H1 (cell line): ENCODE data around the gene TUBE1. TPM values are rescaled to one million over a fixed set of nuclear protein-coding genes. Genes with fewer than 3 reads are reported as not detected.

Experiments
- ASH2L ChIP-seq: fragments of 200-600, 300-600 bp; sonication (generic); IDR thresholded peaks from one replicate; pipeline ENCODE4 v1.7.1; 2017; ENCODE audit warnings: low read length
- BCL11A ChIP-seq, 2 experiments: IDR thresholded peaks; one replicate each; pipeline ENCODE4 v1.6.1; 2011; ENCODE audit warnings: low read depth in 2 of 2, low read length in 2 of 2, mild to moderate bottlenecking in 2 of 2
- CHD2 ChIP-seq: IDR thresholded peaks from 2 replicates; pipeline ENCODE4 v1.6.1; 2012; ENCODE audit warnings: low read length, improper control_type of control experiment
- CREB1 ChIP-seq: IDR thresholded peaks from 2 replicates; pipeline ENCODE4 v1.6.1; 2012; ENCODE audit warnings: inconsistent platforms
- EZH2 ChIP-seq: fragments of 200-600 bp; sonication (generic); IDR thresholded peaks from 2 replicates; pipeline ENCODE4 v1.7.1; 2012; ENCODE audit warnings: low read depth, mild to moderate bottlenecking, moderate library complexity, low read length, inconsistent platforms; ENCODE audit not compliant: severe bottlenecking
- FOSL1 ChIP-seq: IDR thresholded peaks from 2 replicates; pipeline ENCODE4 v1.6.1; 2011; ENCODE audit warnings: mild to moderate bottlenecking, low read depth, low read length, moderate library complexity; ENCODE audit not compliant: insufficient read depth
- GABPA ChIP-seq: IDR thresholded peaks from 2 replicates; pipeline ENCODE4 v1.6.1; 2011; ENCODE audit warnings: mild to moderate bottlenecking, low read length, moderate library complexity, borderline replicate concordance; ENCODE audit not compliant: insufficient read depth
- JUND ChIP-seq: IDR thresholded peaks from 2 replicates; pipeline ENCODE4 v1.6.1; 2011; ENCODE audit warnings: mild to moderate bottlenecking, improper control_type of control experiment, low read length
- MAFK ChIP-seq: IDR thresholded peaks from 2 replicates; pipeline ENCODE4 v1.6.1; 2012; ENCODE audit warnings: low read depth, mild to moderate bottlenecking, improper control_type of control experiment, low read length
- NANOG ChIP-seq: IDR thresholded peaks from 2 replicates; pipeline ENCODE4 v1.6.1; 2011; ENCODE audit warnings: low read length, low read depth, mild to moderate bottlenecking, inconsistent platforms; ENCODE audit not compliant: insufficient read depth, poor library complexity, severe bottlenecking
- POLR2A ChIP-seq, 2 experiments: IDR thresholded peaks; 1 replicate in 1 of 2; 2 replicates in 1 of 2; pipeline ENCODE4 v1.6.1; 2011; ENCODE audit warnings: low read depth in 2 of 2, low read length in 2 of 2, mild to moderate bottlenecking in 2 of 2; ENCODE audit errors: control extremely low read depth in 1 of 2
- POU5F1 ChIP-seq: IDR thresholded peaks from 2 replicates; pipeline ENCODE4 v1.6.1; 2011; ENCODE audit warnings: low read depth, mild to moderate bottlenecking, low read length, moderate library complexity
- SIN3A ChIP-seq, 2 experiments: IDR thresholded peaks in 1 of 2; conservative IDR thresholded peaks in 1 of 2; 2 replicates each; pipeline ENCODE4 v1.6.1; 2011 to 2012; ENCODE audit warnings: low read length in 2 of 2, improper control_type of control experiment in 1 of 2, low read depth in 1 of 2, mild to moderate bottlenecking in 1 of 2
- SP2 ChIP-seq: IDR thresholded peaks from 2 replicates; pipeline ENCODE4 v1.6.1; 2012; ENCODE audit warnings: mild to moderate bottlenecking, low read length, inconsistent platforms
- SP4 ChIP-seq: IDR thresholded peaks from 2 replicates; pipeline ENCODE4 v1.6.1; 2012; ENCODE audit warnings: low read length, inconsistent platforms
- YY1 ChIP-seq: IDR thresholded peaks from 2 replicates; pipeline ENCODE4 v1.6.1; 2011; ENCODE audit warnings: low read depth, mild to moderate bottlenecking, low read length
- ZNF274 ChIP-seq: IDR thresholded peaks from 2 replicates; pipeline ENCODE4 v1.7.0; 2012; ENCODE audit warnings: low read length, borderline replicate concordance; ENCODE audit errors: extremely low read depth
- polyA plus RNA-seq, 7 experiments: library from polyadenylated mRNA; depleted of rRNA in 3 of 7; stranded (reverse) in 5 of 7; unstranded in 2 of 7; fragments of >200 nt in 5 of 7; fragments of 200-250 nt in 2 of 7; gene quantifications; 1 replicate in 5 of 7; 2 replicates in 1 of 7; 4 replicates in 1 of 7; pipeline versions ENCODE4 v1.2.1 to v1.2.3, GENCODE V29; 2011 to 2013; ENCODE audit warnings: missing spikeins in 2 of 7, mixed read lengths in 2 of 7
- total RNA-seq: library from RNA; stranded (reverse); fragmentation: NEBNext Ultra II Directional; extraction: Animal tissue kit (Norgen Biotek cat#: 25700); gene quantifications from 2 replicates; pipeline ENCODE4 v1.2.1, GENCODE V29; 2021
- TF ChIP-seq, protein P1 (sequence below): IDR thresholded peaks from 2 replicates; pipeline ENCODE4 v1.6.1; 2012; ENCODE audit warnings: inconsistent platforms
- TF ChIP-seq, protein P2 (sequence below), 3 experiments: IDR thresholded peaks; 1 replicate in 2 of 3; 2 replicates in 1 of 3; pipeline versions ENCODE4 v1.5.1 to v1.6.1; 2011; ENCODE audit warnings: low read length in 3 of 3, mild to moderate bottlenecking in 3 of 3, inconsistent platforms in 2 of 3, low read depth in 1 of 3, moderate library complexity in 1 of 3; ENCODE audit not compliant: insufficient read depth in 1 of 3; ENCODE audit errors: control extremely low read depth in 1 of 3
- TF ChIP-seq, protein P3 (sequence below): IDR thresholded peaks from 2 replicates; pipeline ENCODE4 v1.6.1; 2012; ENCODE audit warnings: inconsistent platforms

Gene TUBE1
- total and polyA plus RNA-seq, 2 of the 8 experiments (the other 6 are each of a cell fraction or from before 2014, with no cell fraction given): 8.0 to 15.9 TPM

DNA sequence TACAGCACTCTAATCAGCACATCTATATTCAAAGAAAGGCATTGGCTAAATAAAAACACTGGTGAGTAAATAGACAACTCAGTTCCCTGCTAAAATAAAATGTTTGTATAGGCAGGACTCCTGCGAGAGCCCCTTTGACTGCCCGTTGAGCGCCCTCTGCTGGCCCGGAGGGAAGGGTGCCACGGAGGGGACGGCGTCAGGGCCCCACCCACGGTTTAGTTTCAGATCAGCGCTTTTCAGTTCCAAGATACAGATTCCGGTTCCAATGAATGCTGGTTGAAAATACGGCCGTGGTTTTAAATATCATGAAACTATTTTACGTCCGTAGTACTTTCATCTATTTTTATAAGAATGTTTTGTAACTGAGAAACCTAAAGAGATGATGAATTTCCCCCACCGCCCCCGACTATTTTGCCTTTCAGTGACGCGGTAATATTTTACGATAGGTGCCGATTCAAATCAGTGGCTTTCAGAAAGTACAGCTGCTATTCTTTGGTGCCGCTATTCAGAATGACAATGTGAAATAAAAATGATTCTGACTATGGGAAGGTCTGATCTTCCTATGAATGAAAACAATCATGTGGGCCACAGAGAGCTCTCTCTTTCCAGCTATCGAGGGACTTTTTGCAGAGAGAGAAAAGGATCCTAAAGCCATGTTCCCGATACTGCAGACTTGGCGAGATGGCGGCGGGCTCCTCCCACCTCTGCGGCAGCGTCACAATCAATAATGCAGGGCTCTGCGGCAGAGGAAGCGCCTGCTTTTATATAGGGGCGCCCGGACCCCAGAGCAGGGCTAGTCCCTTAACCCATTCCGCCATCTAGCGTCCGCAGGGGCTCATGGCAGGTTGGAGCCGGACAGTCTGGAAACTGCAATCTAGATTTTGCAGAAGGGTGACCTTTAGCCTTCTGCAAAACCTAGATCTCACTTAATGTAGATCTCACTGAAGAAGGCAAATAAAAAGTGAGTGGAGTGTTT lies 44.0 kb downstream of the TUBE1 start (continued):
- TF ChIP-seq NANOG (no peak), JUND (peak; percentile 43; the same call in 1 of the 2 replicates), POU5F1 (no peak), MAFK (no peak; the same call in 1 of the 2 replicates), ZNF274 (no peak), FOSL1 (no peak), GABPA (no peak), ASH2L (peak; percentile 90), POLR2A (IDR thresholded peaks at IDR 0.05; ENCODE audit: control extremely low read depth in 1 of 2, low read depth in 2 of 2, low read length in 2 of 2) (peak; percentile 30 to 82), CHD2 (peak; percentile 53; the same call in 1 of the 2 replicates), YY1 (peak; percentile 91), CREB1 (peak; percentile 68), SP4 (peak; percentile 83; the same call in 1 of the 2 replicates), BCL11A (IDR thresholded peaks at IDR 0.05; ENCODE audit: low read depth in 2 of 2, low read length in 2 of 2) (no peak), SP2 (0 out of 2 replicates have a peak, but pooled peaks have one; percentile 10), SIN3A (conservative IDR thresholded peaks at IDR 0.05 in 1 of 2, IDR thresholded peaks at IDR 0.05 in 1 of 2; ENCODE audit: low read depth in 1 of 2, low read length in 2 of 2) (peak; percentile 25 to 80; a peak in 1 of 4 replicates), EZH2 (no peak)
- TF ChIP-seq, protein P1, sequence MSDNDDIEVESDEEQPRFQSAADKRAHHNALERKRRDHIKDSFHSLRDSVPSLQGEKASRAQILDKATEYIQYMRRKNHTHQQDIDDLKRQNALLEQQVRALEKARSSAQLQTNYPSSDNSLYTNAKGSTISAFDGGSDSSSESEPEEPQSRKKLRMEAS: no peak
- TF ChIP-seq, protein P2, sequence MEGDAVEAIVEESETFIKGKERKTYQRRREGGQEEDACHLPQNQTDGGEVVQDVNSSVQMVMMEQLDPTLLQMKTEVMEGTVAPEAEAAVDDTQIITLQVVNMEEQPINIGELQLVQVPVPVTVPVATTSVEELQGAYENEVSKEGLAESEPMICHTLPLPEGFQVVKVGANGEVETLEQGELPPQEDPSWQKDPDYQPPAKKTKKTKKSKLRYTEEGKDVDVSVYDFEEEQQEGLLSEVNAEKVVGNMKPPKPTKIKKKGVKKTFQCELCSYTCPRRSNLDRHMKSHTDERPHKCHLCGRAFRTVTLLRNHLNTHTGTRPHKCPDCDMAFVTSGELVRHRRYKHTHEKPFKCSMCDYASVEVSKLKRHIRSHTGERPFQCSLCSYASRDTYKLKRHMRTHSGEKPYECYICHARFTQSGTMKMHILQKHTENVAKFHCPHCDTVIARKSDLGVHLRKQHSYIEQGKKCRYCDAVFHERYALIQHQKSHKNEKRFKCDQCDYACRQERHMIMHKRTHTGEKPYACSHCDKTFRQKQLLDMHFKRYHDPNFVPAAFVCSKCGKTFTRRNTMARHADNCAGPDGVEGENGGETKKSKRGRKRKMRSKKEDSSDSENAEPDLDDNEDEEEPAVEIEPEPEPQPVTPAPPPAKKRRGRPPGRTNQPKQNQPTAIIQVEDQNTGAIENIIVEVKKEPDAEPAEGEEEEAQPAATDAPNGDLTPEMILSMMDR (IDR thresholded peaks at IDR 0.05; ENCODE audit: control extremely low read depth in 1 of 3, insufficient read depth in 1 of 3, low read depth in 1 of 3, low read length in 3 of 3): peak; percentile 92 to 96 (median 95)
- TF ChIP-seq, protein P3, sequence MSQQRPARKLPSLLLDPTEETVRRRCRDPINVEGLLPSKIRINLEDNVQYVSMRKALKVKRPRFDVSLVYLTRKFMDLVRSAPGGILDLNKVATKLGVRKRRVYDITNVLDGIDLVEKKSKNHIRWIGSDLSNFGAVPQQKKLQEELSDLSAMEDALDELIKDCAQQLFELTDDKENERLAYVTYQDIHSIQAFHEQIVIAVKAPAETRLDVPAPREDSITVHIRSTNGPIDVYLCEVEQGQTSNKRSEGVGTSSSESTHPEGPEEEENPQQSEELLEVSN: no peak
